ENCODE measurements around the gene IDE.
"Not testable (repeated sequence)": the region's sequence is repeated elsewhere in the genome, so short reads cannot be mapped to it uniquely, and the experiment has no call there.

IDE gene

DNA sequence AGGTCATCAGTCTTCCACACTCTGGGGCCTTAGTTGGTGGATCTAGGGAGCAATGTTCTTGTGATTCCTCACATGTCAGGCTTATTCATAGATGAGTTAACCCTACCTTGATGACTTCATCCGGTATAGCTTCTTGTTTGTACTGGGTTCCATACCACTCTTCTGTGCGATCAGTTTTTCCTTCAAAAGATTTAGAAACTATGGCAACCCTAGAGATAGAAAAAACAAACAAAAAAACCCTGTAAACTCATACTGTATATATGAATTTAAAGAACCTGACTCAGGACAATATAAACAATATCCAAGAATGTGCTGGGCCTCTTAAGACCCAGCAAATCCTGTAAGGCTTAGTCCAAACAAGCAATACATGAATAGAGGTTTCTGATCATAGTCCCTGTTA lies 83.5 kb downstream of the IDE start:
- DNase-seq (ENCODE audit: low read depth in 2 of 2): no peak

DNA sequence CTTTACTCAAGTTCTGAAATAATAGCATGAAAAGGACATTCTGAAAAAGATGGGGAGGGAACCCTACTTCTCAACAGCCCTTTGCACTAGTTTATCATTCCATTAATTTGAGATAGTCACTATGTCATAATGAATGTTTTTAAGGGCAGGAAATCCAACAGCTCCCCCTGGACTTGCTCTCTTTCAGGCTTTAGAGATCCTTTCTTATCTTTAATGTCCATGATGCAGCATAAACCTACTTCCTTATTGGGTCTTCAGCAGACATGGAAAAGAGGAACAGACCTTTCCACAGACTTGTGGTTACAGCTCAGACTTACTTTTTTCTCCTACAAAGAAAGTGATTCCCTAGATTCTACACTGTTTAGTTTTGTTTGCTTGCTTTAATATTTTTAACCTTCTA lies 87.3 kb downstream of the IDE start:
- no peak for DNase-seq (ENCODE audit: low read depth in 2 of 2)

DNA sequence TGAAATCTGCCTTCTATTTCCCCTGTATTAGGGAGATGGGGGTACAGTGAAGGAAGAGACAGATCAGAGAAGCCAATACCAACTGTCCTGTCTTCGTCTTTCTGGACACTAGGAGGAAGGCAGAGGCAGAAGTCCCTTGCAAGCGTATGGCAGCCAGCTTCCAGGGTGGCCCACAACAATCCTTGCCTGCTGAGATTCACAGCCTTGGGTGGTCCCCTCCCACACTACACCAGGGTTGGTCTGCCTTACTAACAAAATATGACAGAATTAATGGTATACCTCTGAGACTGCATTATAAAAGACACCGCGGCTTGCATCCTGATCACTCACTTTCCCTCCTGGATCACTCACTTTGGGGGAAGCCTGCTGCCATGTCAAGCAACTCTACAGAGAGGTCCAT lies 90.4 kb downstream of the IDE start:
- DNase-seq (ENCODE audit: low read depth in 2 of 2): no peak

DNA sequence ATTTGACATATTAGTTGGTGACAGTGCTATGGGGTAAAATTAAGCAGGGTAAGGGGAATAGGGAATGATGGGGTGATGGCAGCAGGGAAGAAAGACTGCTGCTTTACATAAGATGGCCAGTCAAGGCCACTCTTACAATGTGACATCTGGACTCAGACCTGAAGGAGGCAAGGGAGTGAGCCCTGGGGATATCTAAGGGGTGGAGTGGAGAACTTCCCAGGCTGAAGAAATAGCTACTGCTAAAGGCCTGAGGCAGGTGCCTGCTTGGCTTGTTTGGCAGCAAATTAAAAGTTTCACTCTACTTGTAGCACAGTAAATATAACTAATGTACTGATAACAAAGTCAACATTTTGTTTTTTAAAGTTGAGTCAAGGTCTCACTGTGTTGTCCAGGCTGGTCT lies 93.5 kb downstream of the IDE start:
- no peak for DNase-seq (ENCODE audit: low read depth in 2 of 2)

DNA sequence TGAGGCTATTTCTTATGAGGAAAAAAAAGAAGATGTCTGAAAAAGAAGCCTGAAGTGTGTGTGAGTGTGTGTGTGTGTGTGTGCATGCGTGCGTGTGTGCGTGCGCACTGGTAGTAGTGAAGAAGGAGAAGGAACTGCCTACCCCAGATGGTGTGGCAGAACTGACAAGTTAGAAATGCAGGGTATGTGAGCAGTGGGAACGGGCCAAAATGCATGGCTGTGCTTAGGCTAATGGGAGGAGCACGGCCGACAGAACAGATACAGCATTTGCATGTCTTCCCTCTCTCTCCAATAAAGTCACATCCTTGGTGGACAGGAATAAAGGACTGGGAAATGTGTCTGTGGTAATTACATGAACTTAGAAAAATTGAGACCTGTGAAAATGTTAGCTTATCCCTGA lies 94.3 kb downstream of the IDE start:
- no peak for DNase-seq (ENCODE audit: low read depth in 2 of 2)

DNA sequence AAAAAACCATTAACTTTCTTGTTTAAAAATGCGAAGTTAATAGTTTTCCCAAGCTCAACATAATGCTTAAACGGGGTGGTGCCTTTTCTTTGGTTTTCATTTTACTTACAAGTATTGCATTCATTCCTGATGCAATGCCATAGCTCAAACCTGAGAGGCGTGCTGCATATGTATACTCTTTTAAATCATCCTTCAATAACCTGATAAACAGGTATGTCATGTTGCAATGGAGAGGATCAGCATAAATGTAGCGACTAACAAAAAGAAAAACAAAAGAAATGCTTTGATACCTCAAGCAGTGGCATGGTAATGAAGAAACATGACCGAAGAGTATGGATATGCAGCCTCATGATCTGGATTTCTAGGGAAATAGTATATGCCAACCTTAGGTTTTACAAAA lies 95.4 kb downstream of the IDE start:
- DNase-seq (ENCODE audit: low read depth in 2 of 2): no peak

DNA sequence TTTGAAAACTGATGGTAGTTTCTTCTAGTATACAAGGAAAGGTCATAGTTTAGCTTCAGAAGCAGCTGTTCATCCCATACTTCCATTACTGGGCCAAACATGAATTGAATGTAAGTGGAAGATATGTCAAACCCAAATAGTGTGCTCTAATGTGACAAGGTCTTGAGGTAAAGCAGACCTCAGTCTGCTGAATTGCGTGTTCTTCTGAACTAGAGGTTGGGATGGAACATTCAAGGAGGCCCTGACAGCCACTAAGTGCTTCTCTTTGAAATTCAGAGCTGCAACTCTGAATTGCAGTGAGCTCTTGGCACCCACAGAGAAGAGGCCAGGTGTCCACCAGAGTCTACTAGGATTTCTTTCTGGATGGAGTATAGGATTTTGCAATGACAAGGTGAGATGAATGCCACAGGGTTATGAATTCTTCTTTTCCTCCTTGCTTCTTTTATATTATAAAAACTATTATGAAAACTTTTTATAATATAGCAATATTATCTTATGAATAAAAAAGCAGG lies 98.5 kb downstream of the IDE start:
- DNase-seq (ENCODE audit: low read depth in 2 of 2): no peak

DNA sequence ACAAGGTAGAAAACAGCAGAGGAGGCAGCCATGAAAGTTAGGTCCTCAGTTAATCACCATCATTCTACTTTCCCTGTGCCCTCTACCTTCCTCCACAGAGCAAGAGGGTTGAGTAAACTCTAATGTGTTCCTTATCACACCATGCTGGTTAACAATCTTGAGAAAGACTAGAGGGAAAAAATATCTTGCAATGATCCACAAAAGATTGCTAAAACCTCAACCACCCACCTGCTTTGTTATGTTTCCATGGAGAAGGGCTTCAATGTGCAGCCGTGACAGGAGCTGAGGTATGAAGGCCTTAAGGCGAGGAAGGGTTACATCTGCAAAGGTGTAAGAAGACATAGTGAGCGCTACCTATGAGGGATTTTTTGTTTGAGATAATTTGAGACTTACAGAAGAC lies 103.9 kb downstream of the IDE start:
- DNase-seq (ENCODE audit: low read depth in 2 of 2): no peak

DNA sequence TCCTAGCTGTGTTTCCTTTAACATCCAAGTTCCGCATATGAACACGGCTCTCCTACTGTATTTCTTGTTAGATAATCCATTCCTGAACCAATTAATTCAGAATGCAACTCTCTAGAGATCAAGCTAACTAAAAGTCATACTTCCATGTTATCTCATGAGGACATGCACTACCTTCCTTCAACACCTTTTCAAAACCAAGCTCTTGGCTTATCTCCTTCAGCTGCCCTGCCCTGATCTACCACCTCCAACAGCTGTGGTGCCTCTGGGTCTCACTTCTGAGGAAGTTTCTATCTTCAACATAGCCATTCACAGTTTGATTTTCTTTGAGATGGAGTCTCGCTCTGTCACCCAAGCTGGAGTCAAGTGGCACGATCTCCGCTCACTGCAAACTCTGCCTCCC lies 109.5 kb downstream of the IDE start:
- DNase-seq (ENCODE audit: low read depth in 2 of 2): no peak

DNA sequence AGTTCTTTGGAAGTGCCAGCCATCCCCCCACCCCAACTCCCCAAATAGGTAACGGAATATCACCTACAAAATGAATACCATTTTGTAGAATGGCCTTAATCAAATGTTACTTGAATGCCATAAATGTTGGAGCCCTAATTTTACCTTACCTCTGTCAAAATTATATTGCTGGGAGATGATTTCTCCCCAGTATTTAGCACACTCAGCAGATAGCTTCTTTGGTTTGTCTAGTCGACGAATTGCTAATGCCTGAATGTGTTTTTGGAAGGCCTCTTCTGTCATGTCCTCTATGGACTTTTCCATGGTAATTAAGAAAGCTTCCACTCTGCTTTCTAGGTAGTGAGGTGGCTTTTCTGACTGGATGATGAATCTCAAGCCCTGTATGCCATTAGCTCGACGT lies 110.3 kb downstream of the IDE start:
- DNase-seq (ENCODE audit: low read depth in 2 of 2): no peak

DNA sequence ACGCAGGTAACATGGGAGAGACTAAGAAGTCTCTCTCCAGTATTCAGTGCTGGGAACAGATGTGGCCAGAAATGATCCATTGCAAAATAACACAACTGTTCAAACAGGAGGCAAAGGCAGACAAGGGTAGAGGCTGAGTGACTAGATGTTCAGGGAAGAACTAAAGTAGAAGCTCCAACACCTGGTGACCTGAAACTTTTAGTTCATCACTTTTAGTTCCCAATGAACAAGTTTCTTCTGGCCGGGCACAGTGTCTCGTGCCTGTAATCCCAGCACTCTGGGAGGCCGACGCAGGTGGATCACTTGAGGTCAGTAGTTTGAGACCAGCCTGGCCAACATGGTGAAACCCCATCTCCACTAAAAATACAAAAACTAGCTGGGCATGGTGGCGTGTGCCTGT lies 118.9 kb downstream of the IDE start:
- not testable (repeated sequence) for DNase-seq (ENCODE audit: low read depth in 2 of 2)

DNA sequence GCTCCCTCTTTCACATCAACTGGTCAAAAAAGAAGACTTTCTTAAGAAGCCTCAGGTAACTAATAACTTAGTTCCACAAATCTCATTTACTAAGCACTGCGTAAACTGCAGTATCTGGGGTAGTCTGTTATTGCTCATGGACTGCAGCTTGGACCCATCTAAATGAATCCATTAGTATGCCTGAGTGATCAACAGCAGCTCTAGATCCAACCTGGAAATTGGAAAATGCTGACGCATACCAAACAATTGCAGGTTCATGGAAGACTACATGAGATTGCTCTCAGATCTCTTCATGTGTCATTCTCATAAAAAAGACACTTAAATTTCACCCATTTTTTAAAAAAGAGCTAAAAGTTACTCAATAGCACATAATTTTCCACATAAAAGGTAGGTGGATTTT lies 121.6 kb downstream of the IDE start:
- DNase-seq (ENCODE audit: low read depth in 2 of 2): no peak

DNA sequence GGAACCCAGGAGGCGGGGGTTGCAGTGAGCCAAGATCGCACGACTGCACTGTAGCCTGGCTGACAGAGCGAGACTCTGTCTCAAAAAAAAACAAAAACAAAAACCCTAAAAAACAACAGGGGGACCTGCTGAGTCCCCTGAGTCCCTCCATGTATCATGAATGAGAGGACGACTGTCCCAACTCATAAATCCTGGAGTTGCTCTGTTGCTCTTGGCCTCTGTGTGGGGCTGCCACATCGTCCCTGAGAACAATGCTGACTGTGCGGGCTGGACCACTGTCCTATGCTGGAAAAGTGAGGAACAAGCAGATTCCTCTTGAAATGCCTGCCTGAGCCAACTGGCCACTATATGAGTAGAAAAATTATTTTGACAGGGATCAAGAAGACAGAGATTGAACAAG lies 122.5 kb downstream of the IDE start:
- no peak for DNase-seq (ENCODE audit: low read depth in 2 of 2)

DNA sequence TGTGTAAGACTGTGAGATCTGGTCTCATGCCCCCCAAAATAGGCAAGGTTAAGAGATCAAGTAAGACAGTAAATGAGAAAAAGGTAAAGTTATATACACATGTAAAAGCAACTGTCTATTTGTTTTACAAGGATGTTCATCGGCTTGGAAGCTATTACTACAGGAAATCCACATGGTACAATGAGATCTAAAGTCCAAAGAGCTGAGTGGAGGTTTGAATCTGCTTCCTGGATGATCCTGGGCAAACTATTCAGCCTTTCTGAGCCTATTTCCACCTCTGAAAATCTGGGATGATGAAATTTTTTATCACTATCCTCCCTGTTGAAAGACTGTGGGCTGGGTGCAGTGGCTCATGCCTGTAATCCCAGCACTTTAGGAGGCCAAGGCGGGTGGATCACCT lies 123.0 kb downstream of the IDE start:
- no peak for DNase-seq (ENCODE audit: low read depth in 2 of 2)

DNA sequence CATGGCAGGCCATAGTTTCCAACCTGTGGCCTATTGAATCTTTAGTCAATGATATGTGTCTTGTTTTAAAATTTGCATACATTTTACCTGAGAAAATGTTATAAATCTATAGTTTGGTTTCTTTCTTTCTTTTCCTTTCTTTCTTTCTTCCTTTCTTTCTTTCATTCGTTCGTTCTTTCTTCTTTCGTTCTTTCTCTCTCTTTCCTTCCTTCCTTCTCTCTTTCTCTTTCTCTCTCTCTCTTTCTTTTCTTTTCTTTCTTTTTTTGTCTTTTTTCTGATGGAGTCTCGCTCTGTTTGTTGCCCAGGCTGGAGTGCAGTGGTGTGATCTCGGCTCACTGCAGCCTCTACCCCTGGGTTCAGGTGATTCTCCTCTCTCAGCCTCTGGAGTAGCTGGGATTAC lies 133.3 kb downstream of the IDE start:
- no peak for DNase-seq (ENCODE audit: low read depth in 2 of 2)

DNA sequence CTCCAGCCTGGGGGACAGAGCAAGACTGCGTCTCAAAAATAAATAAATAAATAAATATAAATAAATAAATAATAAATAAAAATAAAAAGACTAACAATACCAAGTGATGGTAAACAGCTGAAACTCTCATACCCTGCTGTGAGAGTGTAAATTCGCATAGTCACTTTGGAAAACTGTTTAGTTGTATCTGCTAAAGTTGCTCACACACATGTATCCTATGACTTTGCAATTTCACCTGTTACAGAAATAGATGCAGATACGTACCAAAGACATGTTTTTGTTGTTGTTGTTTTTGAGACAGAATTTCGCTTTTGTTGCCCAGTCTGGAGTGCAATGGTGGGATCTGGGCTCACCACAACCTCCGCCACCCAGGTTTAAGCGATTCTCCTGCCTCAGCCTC lies 135.7 kb downstream of the IDE start:
- DNase-seq (ENCODE audit: low read depth in 2 of 2): no peak

DNA sequence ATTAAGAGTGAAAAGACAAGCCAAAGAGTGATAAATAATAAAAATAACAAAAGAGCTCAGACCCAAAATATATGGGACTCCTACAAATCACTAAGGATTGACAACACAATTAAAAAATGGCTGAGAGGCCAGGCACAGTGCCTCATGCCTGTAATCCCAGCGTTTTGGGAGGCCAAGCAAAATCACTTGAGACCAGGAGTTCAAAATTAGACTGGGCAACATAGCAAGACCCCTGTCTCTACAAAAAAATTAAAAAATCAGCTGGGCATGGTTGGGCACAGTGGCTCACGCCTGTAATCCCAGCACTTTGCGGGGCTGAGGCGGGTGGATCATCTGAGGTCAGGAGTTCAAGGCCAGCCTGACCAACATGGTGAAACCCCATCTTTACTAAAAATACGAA lies 137.3 kb downstream of the IDE start:
- no peak for DNase-seq (ENCODE audit: low read depth in 2 of 2)

DNA sequence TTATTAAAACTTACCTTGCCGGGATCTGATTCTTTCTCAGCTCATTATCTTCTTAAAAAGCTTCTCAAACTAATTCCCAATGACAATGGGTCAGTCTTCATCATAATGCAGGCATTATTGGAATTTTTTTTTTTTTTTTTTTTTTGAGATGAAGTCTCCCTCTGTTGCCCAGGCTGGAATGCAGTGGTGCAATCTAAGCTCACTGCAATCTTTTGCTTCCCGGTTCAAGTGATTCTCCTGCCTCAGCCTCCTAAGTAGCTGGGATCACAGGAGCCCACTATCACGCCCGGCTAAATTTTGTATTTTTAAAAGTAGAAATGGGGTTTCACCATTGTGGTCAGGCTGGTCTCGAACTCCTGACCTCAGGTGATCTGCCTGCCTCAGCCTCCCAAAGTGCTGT lies 137.8 kb downstream of the IDE start:
- DNase-seq (ENCODE audit: low read depth in 2 of 2): not testable (repeated sequence)

DNA sequence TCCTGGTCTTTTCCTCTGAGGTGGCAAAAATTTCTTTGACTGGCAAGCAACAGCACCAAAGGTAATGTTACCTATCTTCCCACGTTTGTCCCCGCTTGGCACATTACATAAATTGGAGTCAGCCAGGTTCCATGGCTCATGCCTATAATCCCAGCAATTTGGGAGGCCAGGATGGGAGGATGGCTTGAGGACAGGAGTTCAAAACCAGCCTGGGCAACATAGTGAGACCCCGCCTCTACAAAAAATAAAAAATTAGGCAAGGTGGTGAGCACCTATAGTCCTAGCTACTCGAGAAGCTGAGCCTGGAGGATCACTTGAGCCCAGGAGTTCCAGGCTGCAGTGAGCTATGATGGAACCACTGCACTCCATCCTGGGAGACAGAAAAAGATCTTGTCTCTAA lies 139.5 kb downstream of the IDE start:
- DNase-seq (ENCODE audit: low read depth in 2 of 2): no peak

DNA sequence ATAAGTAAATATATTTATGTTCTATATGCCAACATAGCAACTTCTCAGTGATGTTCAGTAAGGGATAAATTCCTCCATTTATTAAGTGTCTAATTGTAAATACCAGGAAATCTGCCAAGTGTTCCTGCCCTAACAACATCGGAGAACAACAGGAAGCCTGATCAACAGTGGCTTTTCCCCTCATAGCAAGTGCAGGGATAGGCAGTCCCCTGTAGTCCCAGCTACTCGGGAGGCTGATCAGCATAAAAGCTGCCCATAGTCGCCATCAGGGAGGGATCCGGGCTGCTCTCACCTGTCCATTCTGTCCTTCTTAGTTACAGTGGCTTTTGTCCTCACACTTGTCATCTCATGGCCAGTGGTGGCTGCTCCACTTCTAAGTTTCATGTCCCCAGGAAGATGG lies 141.3 kb downstream of the IDE start:
- DNase-seq (ENCODE audit: low read depth in 2 of 2): no peak

DNA sequence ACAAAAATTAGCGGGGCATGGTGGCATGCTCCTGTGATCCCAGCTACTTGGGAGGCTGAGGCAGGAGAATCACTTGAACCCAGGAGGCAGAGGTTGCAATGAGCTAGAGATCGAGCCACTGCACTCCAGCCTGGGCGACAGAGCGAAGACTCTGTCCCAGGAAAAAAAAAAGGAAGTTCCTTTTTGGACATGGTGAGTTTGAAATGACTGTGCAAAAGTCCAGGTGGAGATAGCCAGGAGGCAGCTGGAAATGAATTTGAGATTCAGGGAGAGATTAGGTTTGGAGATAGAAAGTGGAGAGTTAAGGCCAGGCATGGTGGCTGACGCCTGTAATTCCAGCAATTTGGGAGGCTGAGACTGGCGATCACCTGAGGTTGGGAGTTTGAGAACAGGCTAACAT lies 143.8 kb downstream of the IDE start:
- DNase-seq (ENCODE audit: low read depth in 2 of 2): no peak

DNA sequence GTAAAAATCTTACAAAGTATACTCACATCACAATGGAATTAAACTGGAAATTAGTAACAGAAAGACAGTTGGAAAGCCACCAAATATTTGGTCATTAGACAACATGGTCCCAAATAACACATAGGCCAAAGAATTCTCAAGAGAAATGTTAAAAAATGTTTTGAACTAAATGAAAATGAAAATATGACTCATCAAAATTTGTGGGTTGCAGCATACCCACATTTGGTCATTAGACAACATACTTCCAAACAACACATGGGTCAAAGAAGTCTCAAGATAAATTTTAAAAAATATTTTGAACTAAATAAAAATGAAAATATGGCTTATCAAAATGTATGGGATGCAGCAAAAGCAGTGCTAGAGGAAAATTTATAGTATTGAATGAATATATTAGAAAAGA lies 152.3 kb downstream of the IDE start:
- no peak for DNase-seq (ENCODE audit: low read depth in 2 of 2)

DNA sequence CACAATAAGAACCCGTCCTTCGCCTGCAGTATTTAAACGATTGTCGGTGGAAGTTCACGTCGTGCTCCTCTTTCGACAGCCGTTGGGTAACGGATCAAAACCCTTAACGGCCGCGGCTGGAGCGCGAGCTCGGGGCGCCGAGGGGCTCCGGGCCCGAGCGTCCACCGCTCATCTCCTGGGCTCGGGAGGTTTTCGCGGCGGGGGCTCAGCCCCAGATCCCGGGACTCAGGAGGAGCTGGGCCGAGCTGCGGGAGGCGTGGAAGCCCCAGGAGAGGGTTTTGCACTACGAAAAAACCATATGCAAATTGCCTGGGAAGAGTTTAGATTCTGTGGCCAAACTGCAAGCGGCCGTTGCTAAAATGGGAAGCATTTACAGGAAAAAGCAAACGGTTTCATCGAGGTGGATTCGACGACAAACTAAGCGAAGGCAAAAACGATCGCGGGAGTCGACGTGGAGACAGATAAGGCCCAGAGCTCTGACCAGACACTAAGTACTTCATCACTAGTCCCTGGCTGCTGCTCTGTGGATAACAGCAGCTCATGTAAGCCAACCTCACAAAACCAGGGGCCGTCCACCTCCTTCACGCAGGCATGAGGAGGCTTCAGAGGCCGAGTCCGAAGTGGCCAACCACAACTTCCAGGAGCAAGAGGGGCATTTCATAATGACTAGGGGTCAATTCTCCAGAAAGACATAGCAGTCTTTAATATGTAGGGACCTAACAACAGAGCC lies 153.2 kb downstream of the IDE start:
- no peak for DNase-seq (ENCODE audit: low read depth in 2 of 2)

Measured in fibroblast of skin of left biceps (primary cell).